Tibial nerve (tissue), 3 donors: ENCODE results near the gene GJB1.

Experiments used
- POLR2A ChIP-seq, 2 donors: fragments of 450-650 bp; IDR thresholded peaks; one replicate each; pipeline ENCODE4 v1.6.1; 2017; ENCODE audit warnings: antibody characterized with exemption in 2 of 2, mild to moderate bottlenecking in 2 of 2, moderate library complexity in 2 of 2
- TF ChIP-seq, protein P1 (sequence below), 5 experiments: fragments of 200-600 bp in 3 of 5; fragments of 450-650 bp in 2 of 5; sonication (generic) in 3 of 5; IDR thresholded peaks; one replicate each; pipeline ENCODE4 v1.5.1; 2016 to 2019; ENCODE audit warnings: antibody characterized with exemption in 5 of 5, mild to moderate bottlenecking in 3 of 5, moderate library complexity in 2 of 5

GRCh38 chrX:71198066-71198465 lies 25.0 kb upstream of the GJB1 start:
- TF ChIP-seq, protein P1, sequence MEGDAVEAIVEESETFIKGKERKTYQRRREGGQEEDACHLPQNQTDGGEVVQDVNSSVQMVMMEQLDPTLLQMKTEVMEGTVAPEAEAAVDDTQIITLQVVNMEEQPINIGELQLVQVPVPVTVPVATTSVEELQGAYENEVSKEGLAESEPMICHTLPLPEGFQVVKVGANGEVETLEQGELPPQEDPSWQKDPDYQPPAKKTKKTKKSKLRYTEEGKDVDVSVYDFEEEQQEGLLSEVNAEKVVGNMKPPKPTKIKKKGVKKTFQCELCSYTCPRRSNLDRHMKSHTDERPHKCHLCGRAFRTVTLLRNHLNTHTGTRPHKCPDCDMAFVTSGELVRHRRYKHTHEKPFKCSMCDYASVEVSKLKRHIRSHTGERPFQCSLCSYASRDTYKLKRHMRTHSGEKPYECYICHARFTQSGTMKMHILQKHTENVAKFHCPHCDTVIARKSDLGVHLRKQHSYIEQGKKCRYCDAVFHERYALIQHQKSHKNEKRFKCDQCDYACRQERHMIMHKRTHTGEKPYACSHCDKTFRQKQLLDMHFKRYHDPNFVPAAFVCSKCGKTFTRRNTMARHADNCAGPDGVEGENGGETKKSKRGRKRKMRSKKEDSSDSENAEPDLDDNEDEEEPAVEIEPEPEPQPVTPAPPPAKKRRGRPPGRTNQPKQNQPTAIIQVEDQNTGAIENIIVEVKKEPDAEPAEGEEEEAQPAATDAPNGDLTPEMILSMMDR (IDR thresholded peaks at IDR 0.05) = no peak
- TF ChIP-seq POLR2A (IDR thresholded peaks at IDR 0.05) = no peak
